Coronary artery (tissue), 2 donors: ENCODE measurements around the gene FPR1.

Source experiments
- DNase-seq: peaks from one replicate; pipeline ENCODE4 v3.0.0-alpha.2; 2017; ENCODE audit warnings: low spot score
- H3K27ac ChIP-seq, 2 donors: fragments of 200-600 bp; sonication (generic); one replicate each; pipeline ENCODE4 v1.5.1; 2016 to 2019
- H3K4me3 ChIP-seq: fragments of 200-600 bp; sonication (generic); 2 replicates; pipeline ENCODE4 v1.5.1; 2016; ENCODE audit warnings: mild to moderate bottlenecking, moderate library complexity
- CTCF ChIP-seq: fragments of 200-600 bp; sonication (generic); IDR thresholded peaks from one replicate; pipeline ENCODE4 v1.5.1; 2019; ENCODE audit warnings: antibody characterized with exemption

FPR1 gene

DNA sequence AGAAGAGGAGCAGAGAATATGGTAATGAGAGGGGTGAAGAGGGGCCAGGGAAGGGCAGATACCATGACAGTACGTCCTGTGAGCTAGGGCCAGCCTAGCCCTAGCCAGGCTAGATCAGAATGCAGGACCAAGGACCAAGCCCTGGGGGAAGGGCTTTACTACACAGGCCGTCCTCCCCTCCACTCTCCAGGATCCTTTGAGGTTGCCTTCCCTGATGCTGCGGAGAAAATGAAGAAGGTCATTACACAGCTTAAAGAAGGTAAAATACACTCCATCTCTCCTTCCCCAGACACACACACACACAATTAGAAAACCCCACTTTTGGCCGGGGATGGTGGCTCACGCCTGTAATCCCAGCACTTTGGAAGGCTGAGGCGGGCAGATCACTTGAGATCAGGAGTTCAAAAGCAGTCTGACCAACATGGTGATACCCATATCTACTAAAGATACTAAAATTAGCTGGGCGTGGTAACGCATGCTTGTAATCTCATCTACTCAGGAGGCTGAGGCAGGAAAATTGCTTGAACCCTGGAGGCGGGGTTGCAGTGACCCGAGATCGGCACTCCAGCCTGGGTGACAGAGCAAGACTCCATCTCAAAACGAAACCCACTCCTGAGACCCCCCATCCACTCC, 50.1 kb downstream of the FPR1 start:
- Histone ChIP-seq H3K27ac (peak overlapping the region; percentile 31 to 98), H3K4me3 (no peak overlapping the region)
- no peak for TF ChIP-seq CTCF
- no peak for DNase-seq

DNA sequence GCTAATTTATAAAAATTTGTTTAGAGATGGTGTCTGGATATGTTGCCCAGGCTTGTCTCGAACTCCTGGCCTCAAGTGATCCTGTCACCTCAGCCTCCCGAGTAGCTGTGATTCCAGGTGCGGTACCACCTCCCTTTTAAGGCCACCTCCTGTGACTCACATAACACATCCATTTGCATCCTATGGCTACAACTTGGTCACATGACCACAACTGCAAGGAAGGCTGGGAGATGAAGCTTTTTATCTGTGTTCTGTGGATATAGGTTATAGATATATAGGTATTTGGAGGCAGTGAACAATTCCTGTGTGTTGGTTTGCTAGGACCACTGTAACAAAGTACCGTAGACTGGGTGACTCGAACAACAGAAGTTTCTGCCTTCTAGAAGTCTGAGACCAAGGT, 52.5 kb downstream of the FPR1 start:
- TF ChIP-seq CTCF: no peak
- H3K27ac ChIP-seq: no peak overlapping the region
- no peak for DNase-seq

DNA sequence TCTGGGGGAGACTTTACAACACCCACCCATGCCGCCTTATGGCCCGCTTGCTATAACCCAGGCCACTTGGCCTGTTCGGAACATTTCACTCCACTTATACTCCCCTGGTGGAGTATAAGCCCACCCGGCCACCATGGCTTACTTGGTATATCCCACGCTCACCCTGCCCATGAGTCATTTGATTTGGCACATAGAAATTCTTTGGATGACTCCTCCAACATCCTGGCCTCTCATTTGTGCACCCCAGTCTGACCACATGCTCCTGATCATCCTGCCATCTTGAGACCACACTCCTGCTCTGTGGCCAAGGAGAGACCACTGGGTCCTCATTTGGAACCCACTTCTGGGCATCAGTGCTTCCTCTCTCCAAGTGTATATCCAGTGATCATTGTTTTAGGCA, 53.4 kb downstream of the FPR1 start:
- no peak for TF ChIP-seq CTCF
- H3K4me3 ChIP-seq: no peak overlapping the region
- H3K27ac ChIP-seq: no peak overlapping the region
- DNase-seq: no peak

More for the DNA sequence above, 52.5 kb downstream of the FPR1 start:
- H3K4me3 ChIP-seq: no peak overlapping the region

GRCh38 chr19:51697169-51697776, 54.4 kb downstream of the FPR1 start:
- no peak overlapping the region for H3K4me3 ChIP-seq
- TF ChIP-seq CTCF: no peak
- DNase-seq: no peak
- no peak overlapping the region for H3K27ac ChIP-seq

GRCh38 chr19:51696606-51697005, 55.1 kb downstream of the FPR1 start:
- H3K27ac ChIP-seq: no peak overlapping the region
- DNase-seq: no peak
- no peak for TF ChIP-seq CTCF
- H3K4me3 ChIP-seq: no peak overlapping the region
